ENCODE data around the gene CPT1B. TPM values are rescaled to one million over a fixed set of nuclear protein-coding genes. Genes with fewer than 3 reads are reported as not detected.

Gene CPT1B
- total and polyA plus RNA-seq, 2 of the 8 experiments (the other 6 are each of a cell fraction or from before 2014, with no cell fraction given), result 34.2 to 36.2 TPM

DNA sequence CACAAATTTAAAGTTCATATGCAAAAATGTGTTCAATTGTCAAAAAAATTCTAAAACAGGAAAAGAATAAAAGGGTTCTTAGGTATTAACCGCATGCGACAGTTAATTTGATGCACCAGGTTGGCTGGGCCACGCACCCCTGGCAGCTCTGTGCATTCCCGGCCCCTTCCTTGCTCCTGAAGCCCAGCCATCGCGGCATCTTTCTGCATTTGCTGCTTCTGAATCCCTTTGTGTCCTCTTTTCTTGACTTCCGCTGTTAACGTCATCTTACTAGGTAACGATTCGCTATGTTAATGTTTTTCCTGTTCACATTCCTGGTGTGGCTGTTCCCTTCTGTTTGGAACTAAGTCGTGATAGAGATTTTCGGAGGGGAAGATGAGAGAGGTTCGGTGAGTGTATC, 40.5 kb downstream of the CPT1B start (continued):
- TF ChIP-seq, protein P1, sequence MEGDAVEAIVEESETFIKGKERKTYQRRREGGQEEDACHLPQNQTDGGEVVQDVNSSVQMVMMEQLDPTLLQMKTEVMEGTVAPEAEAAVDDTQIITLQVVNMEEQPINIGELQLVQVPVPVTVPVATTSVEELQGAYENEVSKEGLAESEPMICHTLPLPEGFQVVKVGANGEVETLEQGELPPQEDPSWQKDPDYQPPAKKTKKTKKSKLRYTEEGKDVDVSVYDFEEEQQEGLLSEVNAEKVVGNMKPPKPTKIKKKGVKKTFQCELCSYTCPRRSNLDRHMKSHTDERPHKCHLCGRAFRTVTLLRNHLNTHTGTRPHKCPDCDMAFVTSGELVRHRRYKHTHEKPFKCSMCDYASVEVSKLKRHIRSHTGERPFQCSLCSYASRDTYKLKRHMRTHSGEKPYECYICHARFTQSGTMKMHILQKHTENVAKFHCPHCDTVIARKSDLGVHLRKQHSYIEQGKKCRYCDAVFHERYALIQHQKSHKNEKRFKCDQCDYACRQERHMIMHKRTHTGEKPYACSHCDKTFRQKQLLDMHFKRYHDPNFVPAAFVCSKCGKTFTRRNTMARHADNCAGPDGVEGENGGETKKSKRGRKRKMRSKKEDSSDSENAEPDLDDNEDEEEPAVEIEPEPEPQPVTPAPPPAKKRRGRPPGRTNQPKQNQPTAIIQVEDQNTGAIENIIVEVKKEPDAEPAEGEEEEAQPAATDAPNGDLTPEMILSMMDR (IDR thresholded peaks at IDR 0.05; ENCODE audit: control extremely low read depth in 1 of 3, insufficient read depth in 1 of 3, low read depth in 1 of 3, low read length in 3 of 3), result no peak
- no peak for TF ChIP-seq EP300 (IDR thresholded peaks at IDR 0.05; ENCODE audit: borderline replicate concordance in 1 of 2, low read depth in 2 of 2, low read length in 2 of 2)
